Left lung (tissue), 10 donors: ENCODE measurements around the gene COBL. TPM values are rescaled to one million over a fixed set of nuclear protein-coding genes. Genes with fewer than 3 reads are reported as not detected.

Experiments used
- ATAC-seq: fragments of 200-7000 bp; cut with Tn5 transposase; one replicate; pipeline ENCODE4 v1.9.1; 2020; ENCODE audit warnings: moderate library complexity
- DNase-seq, 4 donors: peaks; one replicate each; pipeline ENCODE4 v3.0.0-alpha.2; 2013 to 2020
- H3K27ac ChIP-seq, 2 donors: fragments of 200-600 bp; sonication (generic) in 1 of 2; one replicate each; pipeline versions ENCODE4 v1.5.0 to v1.8.0; 2020 to 2021
- H3K27me3 ChIP-seq, 2 donors: fragments of 200-600 bp; sonication (generic) in 1 of 2; one replicate each; pipeline versions ENCODE4 v1.5.0 to v1.8.0; 2020 to 2021
- H3K36me3 ChIP-seq, 2 donors: fragments of 200-600 bp; sonication (generic) in 1 of 2; one replicate each; pipeline versions ENCODE4 v1.5.0 to v1.8.0; 2020 to 2021
- H3K4me1 ChIP-seq, 2 donors: fragments of 200-600 bp; one replicate each; pipeline ENCODE4 v1.8.0; 2021
- H3K4me3 ChIP-seq, 2 donors: fragments of 200-600 bp; sonication (generic) in 1 of 2; one replicate each; pipeline versions ENCODE4 v1.5.0 to v1.8.0; 2020 to 2021; ENCODE audit warnings: mild to moderate bottlenecking in 1 of 2
- H3K9me3 ChIP-seq, 2 donors: fragments of 200-600 bp; sonication (generic) in 1 of 2; one replicate each; pipeline versions ENCODE4 v1.5.0 to v1.8.0; 2020 to 2021
- intact Hi-C, 2 donors: fragments of 100-400 bp; cut with DNase I; formaldehyde crosslinking; loops; one replicate each; pipeline versions ENCODE4 v1.11.2 to v1.14.2; 2022
- polyA plus RNA-seq, 6 donors: library from polyadenylated mRNA; unstranded; fragments of 120-200 nt; gene quantifications; one replicate each; pipeline ENCODE4 v1.2.1, GENCODE V29; 2013; ENCODE audit not compliant: insufficient read length in 6 of 6
- total RNA-seq, 2 donors: library from RNA; stranded (reverse); fragmentation: NEBNext Ultra II Directional; extraction: Animal tissue kit (Norgen Biotek cat#: 25700); gene quantifications; one replicate each; pipeline ENCODE4 v1.2.1, GENCODE V29; 2021
- TF ChIP-seq, protein P1 (sequence below), 2 donors: fragments of 200-600 bp; sonication (generic) in 1 of 2; IDR thresholded peaks; one replicate each; pipeline versions ENCODE4 v1.5.0 to v1.8.0; 2021; ENCODE audit warnings: antibody characterized with exemption in 2 of 2
- donor health status: DM: no; HTN: yes; CAD: no.
- donor health status: DM: no; HTN: no; CAD: no.

COBL gene
- total and polyA plus RNA-seq, 8 donors, result 3.6 to 36.1 (median 6.4) TPM

DNA sequence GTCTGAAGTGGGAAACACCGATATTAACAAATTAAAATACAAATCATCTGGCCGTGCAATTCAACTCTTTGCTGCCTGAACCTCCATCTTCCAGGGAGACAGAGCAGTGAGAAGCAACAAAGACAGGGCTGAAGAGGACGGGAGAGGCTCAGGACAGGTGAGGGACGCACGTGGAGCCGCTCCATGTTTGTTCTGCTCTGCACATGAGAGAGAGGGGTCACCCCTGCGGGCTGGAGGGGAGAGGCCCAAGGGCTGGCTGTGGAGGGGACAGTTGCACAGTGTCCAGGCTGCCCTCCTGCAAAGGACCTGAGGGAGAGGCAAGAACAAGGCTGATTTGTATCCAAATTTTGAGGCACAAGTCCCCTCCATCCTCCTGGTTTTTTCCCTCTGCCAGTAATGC lies 41.7 kb downstream of the COBL start:
- no peaks in the 10 kb centered on the region for H3K9me3 ChIP-seq
- intact Hi-C loops, result no loop called here
- no peaks in the 10 kb centered on the region for H3K36me3 ChIP-seq
- no peaks in the 10 kb centered on the region for H3K4me1 ChIP-seq
- ATAC-seq (no peak), DNase-seq (no peak)
- no peaks in the 10 kb centered on the region for H3K27me3 ChIP-seq
- TF ChIP-seq, protein P1, sequence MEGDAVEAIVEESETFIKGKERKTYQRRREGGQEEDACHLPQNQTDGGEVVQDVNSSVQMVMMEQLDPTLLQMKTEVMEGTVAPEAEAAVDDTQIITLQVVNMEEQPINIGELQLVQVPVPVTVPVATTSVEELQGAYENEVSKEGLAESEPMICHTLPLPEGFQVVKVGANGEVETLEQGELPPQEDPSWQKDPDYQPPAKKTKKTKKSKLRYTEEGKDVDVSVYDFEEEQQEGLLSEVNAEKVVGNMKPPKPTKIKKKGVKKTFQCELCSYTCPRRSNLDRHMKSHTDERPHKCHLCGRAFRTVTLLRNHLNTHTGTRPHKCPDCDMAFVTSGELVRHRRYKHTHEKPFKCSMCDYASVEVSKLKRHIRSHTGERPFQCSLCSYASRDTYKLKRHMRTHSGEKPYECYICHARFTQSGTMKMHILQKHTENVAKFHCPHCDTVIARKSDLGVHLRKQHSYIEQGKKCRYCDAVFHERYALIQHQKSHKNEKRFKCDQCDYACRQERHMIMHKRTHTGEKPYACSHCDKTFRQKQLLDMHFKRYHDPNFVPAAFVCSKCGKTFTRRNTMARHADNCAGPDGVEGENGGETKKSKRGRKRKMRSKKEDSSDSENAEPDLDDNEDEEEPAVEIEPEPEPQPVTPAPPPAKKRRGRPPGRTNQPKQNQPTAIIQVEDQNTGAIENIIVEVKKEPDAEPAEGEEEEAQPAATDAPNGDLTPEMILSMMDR (IDR thresholded peaks at IDR 0.05), result no peak
- H3K27ac ChIP-seq, result no peak overlapping the region
- no peak overlapping the region for H3K4me3 ChIP-seq

DNA sequence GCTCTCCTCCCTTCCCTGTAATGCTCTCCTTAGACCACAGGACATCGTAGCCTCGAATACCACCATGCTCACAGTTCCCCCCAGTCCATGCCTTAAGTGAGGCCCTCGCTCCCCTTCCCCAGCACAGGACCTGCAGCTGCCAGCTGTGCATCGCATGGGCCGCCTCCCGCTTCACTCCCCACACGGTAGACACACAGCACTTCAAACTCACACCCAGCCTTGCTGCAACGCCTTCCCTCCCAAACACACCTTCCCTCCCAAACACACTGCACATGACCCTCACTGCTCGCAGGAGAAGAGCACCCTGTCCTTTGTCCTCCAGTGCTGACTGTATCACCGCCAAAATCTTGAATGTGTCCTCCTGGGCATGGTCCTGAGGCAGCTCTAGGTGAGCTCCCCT lies 42.6 kb downstream of the COBL start:
- Histone ChIP-seq H3K27me3 (no peaks in the 10 kb centered on the region), H3K4me3 (no peak overlapping the region), H3K9me3 (no peaks in the 10 kb centered on the region), H3K27ac (no peak overlapping the region), H3K36me3 (no peaks in the 10 kb centered on the region), H3K4me1 (no peaks in the 10 kb centered on the region)
- ATAC-seq (no peak), DNase-seq (no peak)
- intact Hi-C loops, result no loop called here
- TF ChIP-seq, protein P1 (IDR thresholded peaks at IDR 0.05), result no peak

DNA sequence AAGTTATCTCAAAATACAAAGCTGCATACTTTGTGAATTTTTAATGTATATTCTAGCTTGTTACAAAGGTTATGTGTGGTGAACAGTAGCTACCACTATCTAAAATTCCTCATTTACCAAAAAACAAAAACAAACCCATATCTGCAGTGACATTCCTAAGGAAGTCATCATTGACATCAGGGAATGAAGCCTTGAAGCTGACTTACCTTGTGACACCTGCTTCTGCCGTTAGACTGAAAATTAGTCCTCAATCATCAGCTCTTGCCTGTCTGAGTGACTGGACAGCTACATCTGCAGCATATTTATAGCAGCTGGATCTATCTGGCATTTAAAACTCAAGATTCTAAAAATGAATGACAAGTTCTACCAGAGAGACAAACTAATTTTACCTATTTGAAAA lies 43.2 kb downstream of the COBL start:
- Histone ChIP-seq H3K27ac (no peak overlapping the region), H3K4me1 (no peaks in the 10 kb centered on the region), H3K9me3 (no peaks in the 10 kb centered on the region), H3K36me3 (no peaks in the 10 kb centered on the region), H3K27me3 (no peaks in the 10 kb centered on the region), H3K4me3 (no peak overlapping the region)
- TF ChIP-seq, protein P1 (IDR thresholded peaks at IDR 0.05), result no peak
- intact Hi-C loops, result no loop called here
- ATAC-seq (no peak), DNase-seq (no peak)

DNA sequence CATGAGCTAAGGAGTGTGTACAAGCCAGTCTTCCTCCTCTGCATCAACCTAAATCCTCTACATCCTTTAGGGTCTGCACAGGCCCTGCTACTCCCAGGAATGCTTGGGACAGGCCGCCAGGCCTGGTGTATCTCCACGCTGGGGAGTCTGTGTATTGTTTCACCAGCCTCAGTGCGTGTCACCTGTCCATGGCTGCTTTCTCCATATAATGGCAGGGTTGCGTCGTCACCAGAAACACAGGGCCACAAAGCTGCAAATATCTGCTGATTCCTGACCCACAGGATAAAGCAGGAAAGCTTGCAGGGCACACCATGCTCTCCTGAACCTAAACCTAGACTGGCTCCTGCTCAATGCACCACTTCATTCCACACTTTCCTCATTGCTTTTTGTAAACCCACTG lies 45.6 kb downstream of the COBL start:
- intact Hi-C loops, result no loop called here
- ATAC-seq, result no peak

DNA sequence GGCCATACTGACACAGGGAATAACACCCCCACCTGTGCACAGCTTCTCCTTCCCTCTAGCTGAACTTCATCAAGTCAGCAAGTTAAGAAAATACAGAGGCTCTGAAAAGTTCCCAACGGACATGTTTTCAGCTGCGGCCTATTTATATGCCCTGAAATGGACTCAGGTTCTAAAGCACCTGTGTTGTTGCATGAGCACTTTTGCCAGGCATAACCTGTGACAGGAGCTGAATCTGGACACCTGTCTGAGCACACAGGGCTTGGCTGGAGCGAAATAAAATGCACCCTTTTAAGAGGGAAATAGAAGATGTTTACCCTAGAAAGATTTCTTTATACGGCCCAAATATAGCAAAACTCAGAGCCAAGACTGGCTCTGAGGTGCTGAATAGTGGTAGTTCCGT lies 46.7 kb downstream of the COBL start:
- intact Hi-C loops, result no loop called here
- TF ChIP-seq, protein P1 (IDR thresholded peaks at IDR 0.05), result no peak
- Histone ChIP-seq H3K36me3 (no peaks in the 10 kb centered on the region), H3K4me1 (no peaks in the 10 kb centered on the region), H3K27ac (no peak overlapping the region), H3K27me3 (no peaks in the 10 kb centered on the region), H3K9me3 (no peaks in the 10 kb centered on the region), H3K4me3 (no peak overlapping the region)
- no peak for ATAC-seq
- DNase-seq, result no peak

More for the DNA sequence above, 45.6 kb downstream of the COBL start:
- Histone ChIP-seq H3K4me1 (no peaks in the 10 kb centered on the region), H3K36me3 (no peaks in the 10 kb centered on the region), H3K27me3 (no peaks in the 10 kb centered on the region), H3K9me3 (no peaks in the 10 kb centered on the region), H3K27ac (no peak overlapping the region), H3K4me3 (no peak overlapping the region)
- no peak for DNase-seq
- TF ChIP-seq, protein P1 (IDR thresholded peaks at IDR 0.05), result no peak
